Measurements from ENCODE around the gene RAB11B. TPM values are rescaled to one million over a fixed set of nuclear protein-coding genes. Genes with fewer than 3 reads are reported as not detected.
A peak's percentile ranks its signal among the peaks of the same experiment; 100 is the strongest.

RAB11B gene
- total and polyA plus RNA-seq, 2 of the 13 experiments (the other 11 are each of a cell fraction or from before 2014, with no cell fraction given) = 6.0 to 28.4 TPM

- TF ChIP-seq NPAS2 (CRISPR knock-in tag; IDR thresholded peaks at IDR 0.05; ENCODE audit: borderline replicate concordance) = no peak
- TF ChIP-seq ZBTB38 (CRISPR knock-in tag; IDR thresholded peaks at IDR 0.05) = peak; percentile 75
- no peak for TF ChIP-seq ZNF30 (CRISPR knock-in tag; IDR thresholded peaks at IDR 0.05)
- TF ChIP-seq KLF15 (CRISPR knock-in tag; IDR thresholded peaks at IDR 0.05; ENCODE audit: borderline replicate concordance) = no peak
- TF ChIP-seq ZNF687 (CRISPR knock-in tag; IDR thresholded peaks at IDR 0.05) = peak; percentile 94
- no peak for TF ChIP-seq PLSCR1 (CRISPR knock-in tag; IDR thresholded peaks at IDR 0.05; ENCODE audit: borderline replicate concordance)
- TF ChIP-seq MED1 (CRISPR knock-in tag; IDR thresholded peaks at IDR 0.05) = peak; percentile 87
- TF ChIP-seq CC2D1A (CRISPR knock-in tag; IDR thresholded peaks at IDR 0.05) = no peak
- TF ChIP-seq ZGPAT (CRISPR knock-in tag; IDR thresholded peaks at IDR 0.05) = no peak; the same call in 1 of the 2 replicates
- no peak for TF ChIP-seq FOXP1 (IDR thresholded peaks at IDR 0.05)
- no peak for TF ChIP-seq FOXP1 (CRISPR knock-in tag; IDR thresholded peaks at IDR 0.05)
- TF ChIP-seq ZNF484 (CRISPR knock-in tag; IDR thresholded peaks at IDR 0.05; ENCODE audit: borderline replicate concordance, low read depth) = no peak
- TF ChIP-seq SNAPC2 (CRISPR knock-in tag; IDR thresholded peaks at IDR 0.05) = no peak
- peak; percentile 62; the same call in 1 of the 2 replicates for TF ChIP-seq TBX2 (CRISPR knock-in tag; IDR thresholded peaks at IDR 0.05; ENCODE audit: borderline replicate concordance)
- TF ChIP-seq XBP1 (CRISPR knock-in tag; IDR thresholded peaks at IDR 0.05) = no peak
- no peak for TF ChIP-seq CBX5 (CRISPR knock-in tag; IDR thresholded peaks at IDR 0.05; ENCODE audit: borderline replicate concordance)
- TF ChIP-seq ZNF317 (CRISPR knock-in tag; IDR thresholded peaks at IDR 0.05) = no peak
- TF ChIP-seq ZNF414 (CRISPR knock-in tag; IDR thresholded peaks at IDR 0.05) = no peak; the same call in 1 of the 2 replicates
- TF ChIP-seq UBTF (CRISPR knock-in tag; IDR thresholded peaks at IDR 0.05) = peak; percentile 49; the same call in 1 of the 2 replicates
Observed at GRCh38 chr19:8361921-8362793, 28.0 kb upstream of the RAB11B start (continued).
